Bronchial epithelial cell (primary cell): Measurements from ENCODE around the gene ZNF366. TPM values are rescaled to one million over a fixed set of nuclear protein-coding genes. Genes with fewer than 3 reads are reported as not detected.
A peak's percentile ranks its signal among the peaks of the same experiment; 100 is the strongest.

Source experiments
- DNase-seq: peaks from one replicate; pipeline ENCODE4 v3.0.0-alpha.2; 2010; ENCODE audit warnings: low read depth
- FAIRE-seq: peaks from 2 replicates; lab custom pipeline; 2011; peaks lifted over from hg19 to GRCh38; lab: Jason Lieb, UNC
- H3K27me3 ChIP-seq: 2 replicates; pipeline ENCODE4 v1.5.1; 2011; ENCODE audit warnings: low read length; ENCODE audit not compliant: control insufficient read depth, insufficient read depth
- H3K36me3 ChIP-seq: 2 replicates; pipeline ENCODE4 v1.5.1; 2011; ENCODE audit warnings: low read length; ENCODE audit not compliant: control insufficient read depth, insufficient read depth
- H3K4me3 ChIP-seq: 2 replicates; pipeline ENCODE4 v1.5.1; 2011; ENCODE audit warnings: mild to moderate bottlenecking, low read depth, low read length, control low read depth
- total RNA-seq: library from RNA; depleted of rRNA; stranded (reverse); fragments of >200 nt; gene quantifications from 2 replicates; pipeline ENCODE4 v1.2.1, GENCODE V29; 2014
- TF ChIP-seq, protein P1 (sequence below): IDR thresholded peaks from 2 replicates; pipeline ENCODE4 v1.5.1; 2011; ENCODE audit warnings: mild to moderate bottlenecking, moderate library complexity, low read length, control low read depth, inconsistent platforms; ENCODE audit not compliant: insufficient read depth, severe bottlenecking

ZNF366 gene, protein sequence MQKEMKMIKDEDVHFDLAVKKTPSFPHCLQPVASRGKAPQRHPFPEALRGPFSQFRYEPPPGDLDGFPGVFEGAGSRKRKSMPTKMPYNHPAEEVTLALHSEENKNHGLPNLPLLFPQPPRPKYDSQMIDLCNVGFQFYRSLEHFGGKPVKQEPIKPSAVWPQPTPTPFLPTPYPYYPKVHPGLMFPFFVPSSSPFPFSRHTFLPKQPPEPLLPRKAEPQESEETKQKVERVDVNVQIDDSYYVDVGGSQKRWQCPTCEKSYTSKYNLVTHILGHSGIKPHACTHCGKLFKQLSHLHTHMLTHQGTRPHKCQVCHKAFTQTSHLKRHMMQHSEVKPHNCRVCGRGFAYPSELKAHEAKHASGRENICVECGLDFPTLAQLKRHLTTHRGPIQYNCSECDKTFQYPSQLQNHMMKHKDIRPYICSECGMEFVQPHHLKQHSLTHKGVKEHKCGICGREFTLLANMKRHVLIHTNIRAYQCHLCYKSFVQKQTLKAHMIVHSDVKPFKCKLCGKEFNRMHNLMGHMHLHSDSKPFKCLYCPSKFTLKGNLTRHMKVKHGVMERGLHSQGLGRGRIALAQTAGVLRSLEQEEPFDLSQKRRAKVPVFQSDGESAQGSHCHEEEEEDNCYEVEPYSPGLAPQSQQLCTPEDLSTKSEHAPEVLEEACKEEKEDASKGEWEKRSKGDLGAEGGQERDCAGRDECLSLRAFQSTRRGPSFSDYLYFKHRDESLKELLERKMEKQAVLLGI
- total RNA-seq: not detected in 2 replicates

DNA sequence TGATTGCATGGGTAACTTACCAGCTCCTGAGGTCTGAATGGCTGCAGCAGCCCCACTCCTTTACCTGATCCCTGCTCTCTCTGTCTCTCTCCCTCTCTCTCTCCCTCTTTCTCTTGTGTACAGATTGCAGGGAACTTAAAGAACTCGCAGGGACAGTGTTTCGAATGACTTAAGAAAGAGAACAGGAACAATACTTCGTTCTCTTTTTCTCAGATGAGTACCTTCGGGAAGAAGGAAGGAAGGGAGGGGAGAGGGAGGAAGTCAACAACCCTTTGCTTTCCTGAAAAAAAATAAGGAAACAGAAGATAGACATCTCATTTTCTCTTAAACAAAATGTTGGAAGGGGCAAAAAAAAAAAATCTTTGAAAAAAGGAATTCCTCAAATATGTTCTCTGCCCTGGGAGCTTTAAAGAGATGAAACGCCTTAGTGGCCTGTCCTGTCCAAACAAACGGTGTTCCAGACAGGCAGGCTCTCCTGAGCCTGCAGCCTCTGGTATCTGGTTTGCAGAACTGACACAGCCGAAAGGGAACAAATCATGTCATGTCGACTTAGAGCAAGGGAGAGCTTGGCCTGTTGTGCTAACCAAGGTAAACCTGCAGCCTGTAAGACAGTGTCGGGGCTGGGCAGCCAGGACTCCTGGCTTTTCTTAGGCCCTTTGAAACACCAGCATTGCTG, at the start of gene ZNF366:
Gene ZNF366, minus strand, starts transcription at position 180 of the 676 bp plus-strand sequence. CDS start 45,914 bp downstream, outside the sequence.
- no peak within 1 kb of the TSS for H3K4me3 ChIP-seq
- DNase-seq: no peak
- TF ChIP-seq, protein P1, sequence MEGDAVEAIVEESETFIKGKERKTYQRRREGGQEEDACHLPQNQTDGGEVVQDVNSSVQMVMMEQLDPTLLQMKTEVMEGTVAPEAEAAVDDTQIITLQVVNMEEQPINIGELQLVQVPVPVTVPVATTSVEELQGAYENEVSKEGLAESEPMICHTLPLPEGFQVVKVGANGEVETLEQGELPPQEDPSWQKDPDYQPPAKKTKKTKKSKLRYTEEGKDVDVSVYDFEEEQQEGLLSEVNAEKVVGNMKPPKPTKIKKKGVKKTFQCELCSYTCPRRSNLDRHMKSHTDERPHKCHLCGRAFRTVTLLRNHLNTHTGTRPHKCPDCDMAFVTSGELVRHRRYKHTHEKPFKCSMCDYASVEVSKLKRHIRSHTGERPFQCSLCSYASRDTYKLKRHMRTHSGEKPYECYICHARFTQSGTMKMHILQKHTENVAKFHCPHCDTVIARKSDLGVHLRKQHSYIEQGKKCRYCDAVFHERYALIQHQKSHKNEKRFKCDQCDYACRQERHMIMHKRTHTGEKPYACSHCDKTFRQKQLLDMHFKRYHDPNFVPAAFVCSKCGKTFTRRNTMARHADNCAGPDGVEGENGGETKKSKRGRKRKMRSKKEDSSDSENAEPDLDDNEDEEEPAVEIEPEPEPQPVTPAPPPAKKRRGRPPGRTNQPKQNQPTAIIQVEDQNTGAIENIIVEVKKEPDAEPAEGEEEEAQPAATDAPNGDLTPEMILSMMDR: no peak
- no peaks in the 10 kb centered on the region for H3K27me3 ChIP-seq
- FAIRE-seq: no peak
- H3K36me3 ChIP-seq: no peaks in the 10 kb centered on the region

DNA sequence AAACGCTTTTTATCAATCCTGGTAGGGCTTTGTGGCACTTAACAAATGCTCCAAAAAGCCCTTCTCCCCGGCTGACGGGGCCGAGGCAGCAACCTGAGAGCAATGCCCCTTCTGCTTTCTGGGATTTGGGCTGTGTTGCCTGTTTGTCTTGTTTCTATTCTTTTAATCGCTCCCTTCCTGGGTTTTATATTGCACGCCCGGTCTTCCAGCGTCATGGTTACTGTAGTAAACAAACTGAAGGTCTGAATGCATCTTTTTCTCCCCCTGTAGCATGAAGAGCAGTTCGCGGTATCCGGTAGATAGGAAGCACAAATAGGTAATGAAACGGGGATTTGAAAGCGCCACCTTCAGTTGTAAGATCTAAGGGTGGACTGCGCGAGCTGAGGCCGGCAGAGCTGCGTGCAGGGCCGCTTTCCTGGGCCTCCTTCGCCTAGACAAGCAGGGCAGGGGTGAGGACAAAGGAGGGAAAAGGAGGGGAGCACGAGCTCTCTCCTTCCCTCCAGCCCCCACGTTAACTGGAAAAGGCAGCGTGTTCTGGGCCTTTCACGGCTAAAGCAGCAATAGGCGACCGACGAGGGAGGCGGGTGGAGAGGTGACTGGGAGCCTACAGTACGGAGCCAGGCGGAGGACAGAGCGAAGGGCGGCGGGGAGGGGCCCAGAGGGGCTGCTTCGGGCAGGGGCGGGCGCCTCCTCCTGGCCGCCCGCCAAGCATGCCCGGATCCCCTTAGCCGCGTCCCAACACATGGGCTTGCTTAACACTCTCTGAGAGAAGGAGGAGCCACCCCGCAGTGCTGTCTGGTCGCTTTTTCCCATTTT, 49.3 kb upstream of the ZNF366 start:
- Histone ChIP-seq H3K4me3 (peak overlapping the region; percentile 36), H3K36me3 (no peaks in the 10 kb centered on the region), H3K27me3 (no peaks in the 10 kb centered on the region)
- TF ChIP-seq, protein P1: no peak
- DNase-seq: peak; percentile 50
- no peak for FAIRE-seq

DNA sequence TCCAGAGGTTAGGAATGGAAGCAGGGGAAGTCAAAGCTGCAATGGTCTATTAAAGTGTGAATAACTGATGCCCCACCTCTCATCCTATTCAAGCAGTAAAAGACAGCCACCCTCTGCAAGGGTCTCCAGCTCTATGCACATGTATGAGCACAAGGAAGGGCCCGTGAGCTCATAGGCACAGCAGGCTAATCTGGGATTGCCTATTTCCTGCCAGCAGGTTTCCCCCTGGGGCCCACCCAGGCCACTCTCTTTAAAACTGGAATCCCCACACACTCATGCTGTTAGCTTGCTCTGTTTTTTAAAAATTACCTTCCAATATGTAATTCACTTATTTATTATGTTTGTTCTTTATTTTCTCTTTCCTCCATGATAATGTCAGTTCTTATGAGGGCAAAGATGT, 48.7 kb upstream of the ZNF366 start:
- Histone ChIP-seq H3K4me3 (no peak overlapping the region), H3K27me3 (no peaks in the 10 kb centered on the region), H3K36me3 (no peaks in the 10 kb centered on the region)
- FAIRE-seq (no peak), DNase-seq (no peak)
- TF ChIP-seq, protein P1: no peak

DNA sequence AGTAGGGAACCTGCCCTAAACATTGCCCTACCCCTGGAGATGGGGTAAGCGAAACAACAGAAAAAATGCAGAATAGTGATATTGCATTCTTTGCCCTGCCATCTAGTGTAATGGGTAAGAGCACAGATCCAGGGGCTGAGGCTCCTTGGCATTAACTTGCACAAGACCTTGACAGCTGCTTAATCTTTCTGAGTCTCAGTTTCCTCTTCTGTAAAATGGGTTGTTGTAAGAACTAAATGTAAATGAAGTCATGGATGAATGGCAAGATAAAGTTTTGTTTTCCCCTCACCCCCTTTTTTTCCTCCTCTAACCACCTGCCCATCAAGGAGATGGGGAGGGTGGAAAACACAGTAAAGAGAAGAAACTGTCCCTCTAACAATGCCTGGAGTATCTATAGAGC, 47.7 kb upstream of the ZNF366 start:
- H3K4me3 ChIP-seq: no peak overlapping the region
- no peaks in the 10 kb centered on the region for H3K27me3 ChIP-seq
- no peaks in the 10 kb centered on the region for H3K36me3 ChIP-seq
- TF ChIP-seq, protein P1: no peak
- FAIRE-seq (no peak), DNase-seq (no peak)

DNA sequence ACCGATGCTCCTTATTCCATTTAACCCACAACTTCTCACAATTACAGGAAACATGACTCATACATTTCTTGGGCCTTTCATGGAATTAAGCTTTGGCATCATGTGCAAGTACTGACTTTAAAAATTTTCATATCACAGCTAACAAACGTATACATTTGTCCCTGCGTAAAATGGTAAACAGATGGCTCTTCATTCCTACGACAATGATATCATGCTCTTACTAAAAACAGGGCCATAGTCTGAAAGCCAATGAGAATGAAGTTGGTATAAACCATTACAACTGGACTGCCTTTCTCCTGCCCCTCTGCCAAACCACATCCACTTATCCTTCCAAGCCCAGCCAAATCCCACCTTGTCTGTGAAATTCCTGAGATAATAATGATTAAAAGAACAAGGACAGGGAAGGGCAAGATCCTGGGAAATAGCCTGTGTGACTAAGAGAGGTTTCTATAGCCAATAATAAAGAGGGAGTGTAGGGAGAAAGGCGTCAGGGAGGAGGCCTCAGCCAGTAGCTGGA, 44.9 kb upstream of the ZNF366 start:
- FAIRE-seq (no peak), DNase-seq (peak; percentile 70)

More for the DNA sequence above, 44.9 kb upstream of the ZNF366 start:
- Histone ChIP-seq H3K36me3 (no peaks in the 10 kb centered on the region), H3K4me3 (no peak overlapping the region), H3K27me3 (no peaks in the 10 kb centered on the region)
- TF ChIP-seq, protein P1: no peak
